Retinal pigment epithelial cell (primary cell): ENCODE data around the gene LRRC40.
"Not testable (repeated sequence)": the region's sequence is repeated elsewhere in the genome, so short reads cannot be mapped to it uniquely, and the experiment has no call there.

Experiments
- DNase-seq: peaks from one replicate; pipeline ENCODE4 v3.0.0-alpha.2; 2010; ENCODE audit warnings: low read depth
- H3K4me3 ChIP-seq: 2 replicates; pipeline ENCODE4 v1.5.1; 2011; ENCODE audit warnings: mild to moderate bottlenecking, low read length, control low read depth, moderate library complexity
- TF ChIP-seq, protein P1 (sequence below): conservative IDR thresholded peaks from 2 replicates; pipeline ENCODE4 v1.5.1; 2011; ENCODE audit warnings: low read depth, low read length, control low read depth, inconsistent platforms

LRRC40 gene

DNA sequence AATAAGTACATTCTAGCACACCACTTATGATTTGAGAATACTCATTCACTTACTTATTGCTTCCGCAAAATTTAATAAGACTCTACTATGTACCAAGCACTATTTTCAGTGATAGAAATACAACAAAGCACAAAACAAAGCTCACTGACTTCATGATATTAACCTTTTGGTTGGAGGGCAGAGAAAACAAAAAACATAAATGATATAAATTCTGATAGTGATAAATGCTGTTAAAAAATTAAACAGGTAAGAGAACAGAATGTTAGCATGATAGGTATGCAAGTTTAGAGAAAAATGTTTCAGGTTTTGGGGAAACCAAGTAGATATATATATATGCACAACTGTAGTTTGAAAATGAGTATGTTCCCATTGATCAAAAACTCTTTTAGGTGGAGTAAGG lies 1.2 kb downstream of the LRRC40 start:
- H3K4me3 ChIP-seq: peak overlapping the region; percentile 100
- TF ChIP-seq, protein P1, sequence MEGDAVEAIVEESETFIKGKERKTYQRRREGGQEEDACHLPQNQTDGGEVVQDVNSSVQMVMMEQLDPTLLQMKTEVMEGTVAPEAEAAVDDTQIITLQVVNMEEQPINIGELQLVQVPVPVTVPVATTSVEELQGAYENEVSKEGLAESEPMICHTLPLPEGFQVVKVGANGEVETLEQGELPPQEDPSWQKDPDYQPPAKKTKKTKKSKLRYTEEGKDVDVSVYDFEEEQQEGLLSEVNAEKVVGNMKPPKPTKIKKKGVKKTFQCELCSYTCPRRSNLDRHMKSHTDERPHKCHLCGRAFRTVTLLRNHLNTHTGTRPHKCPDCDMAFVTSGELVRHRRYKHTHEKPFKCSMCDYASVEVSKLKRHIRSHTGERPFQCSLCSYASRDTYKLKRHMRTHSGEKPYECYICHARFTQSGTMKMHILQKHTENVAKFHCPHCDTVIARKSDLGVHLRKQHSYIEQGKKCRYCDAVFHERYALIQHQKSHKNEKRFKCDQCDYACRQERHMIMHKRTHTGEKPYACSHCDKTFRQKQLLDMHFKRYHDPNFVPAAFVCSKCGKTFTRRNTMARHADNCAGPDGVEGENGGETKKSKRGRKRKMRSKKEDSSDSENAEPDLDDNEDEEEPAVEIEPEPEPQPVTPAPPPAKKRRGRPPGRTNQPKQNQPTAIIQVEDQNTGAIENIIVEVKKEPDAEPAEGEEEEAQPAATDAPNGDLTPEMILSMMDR: no peak
- DNase-seq: no peak

DNA sequence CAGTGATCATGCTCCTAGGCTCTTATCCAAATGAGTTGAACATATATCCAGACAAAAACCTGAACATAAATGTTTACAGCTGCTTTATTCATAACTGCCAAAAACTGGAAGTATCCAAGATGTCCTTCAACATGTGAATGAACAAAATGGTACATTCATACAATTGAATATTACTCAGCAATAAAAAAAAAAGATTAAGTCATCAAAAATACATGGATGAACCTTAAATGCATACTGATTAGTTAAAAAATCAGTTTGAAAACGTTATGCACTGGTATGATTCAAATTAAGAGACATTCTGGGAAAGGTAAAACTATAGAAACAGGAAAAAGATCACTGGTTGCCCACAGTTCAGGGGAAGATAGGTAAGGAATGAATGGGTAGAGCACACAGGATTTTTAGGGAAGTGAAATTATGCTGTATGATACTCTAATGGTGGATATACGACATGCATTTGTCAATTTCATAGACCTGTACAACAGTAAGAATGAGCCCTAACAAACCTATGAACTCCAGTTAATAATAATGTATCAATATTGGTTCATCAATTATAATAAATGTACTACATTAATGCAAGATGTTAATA lies 3.1 kb downstream of the LRRC40 start:
- no peak overlapping the region for H3K4me3 ChIP-seq
- DNase-seq: no peak
- TF ChIP-seq, protein P1: no peak

DNA sequence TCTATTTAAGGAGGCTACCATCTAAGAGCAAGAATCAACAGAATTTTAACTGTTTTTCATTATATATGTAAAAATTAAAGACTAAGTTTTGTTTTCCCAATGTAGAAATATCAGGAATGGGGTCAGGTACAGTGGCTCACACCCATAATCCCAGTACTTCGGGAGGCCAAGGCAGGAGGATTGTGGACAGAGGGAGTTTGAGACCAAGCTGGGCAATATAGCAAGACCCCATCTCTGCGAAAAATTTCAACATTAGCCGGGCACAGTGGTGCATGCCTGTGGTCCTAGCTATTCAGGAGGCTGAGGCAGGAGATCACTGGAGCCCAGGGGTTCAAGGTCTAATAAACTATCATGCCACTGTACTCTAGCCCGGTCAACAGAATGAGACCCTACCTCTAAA lies 5.3 kb downstream of the LRRC40 start:
- no peak for DNase-seq
- TF ChIP-seq, protein P1: no peak
- H3K4me3 ChIP-seq: no peak overlapping the region

- no peak for DNase-seq
- TF ChIP-seq, protein P1: no peak
Observed at GRCh38 chr1:70196333-70196732, 9.0 kb downstream of the LRRC40 start.

DNA sequence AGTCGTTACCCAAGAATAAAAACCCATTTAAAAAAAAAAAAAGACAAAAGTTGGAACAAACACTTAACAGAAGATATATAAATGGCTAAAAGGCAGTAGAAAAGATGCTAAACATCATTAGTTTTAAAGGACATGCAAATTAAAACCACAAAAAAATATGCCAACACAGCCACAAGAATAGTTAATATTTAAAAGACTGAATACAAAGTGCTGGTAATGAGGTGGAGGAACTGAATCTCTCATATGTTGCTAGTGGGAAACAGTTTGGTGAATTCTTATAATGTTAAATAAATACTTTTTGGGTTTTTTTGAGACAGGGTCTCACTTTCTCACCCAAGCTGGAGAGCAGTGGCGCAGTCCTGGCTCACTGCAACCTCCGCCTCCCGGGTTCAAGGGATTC lies 10.0 kb downstream of the LRRC40 start:
- no peak for DNase-seq
- TF ChIP-seq, protein P1: no peak
- H3K4me3 ChIP-seq: no peak overlapping the region

More at GRCh38 chr1:70196333-70196732, 9.0 kb downstream of the LRRC40 start:
- no peak overlapping the region for H3K4me3 ChIP-seq

DNA sequence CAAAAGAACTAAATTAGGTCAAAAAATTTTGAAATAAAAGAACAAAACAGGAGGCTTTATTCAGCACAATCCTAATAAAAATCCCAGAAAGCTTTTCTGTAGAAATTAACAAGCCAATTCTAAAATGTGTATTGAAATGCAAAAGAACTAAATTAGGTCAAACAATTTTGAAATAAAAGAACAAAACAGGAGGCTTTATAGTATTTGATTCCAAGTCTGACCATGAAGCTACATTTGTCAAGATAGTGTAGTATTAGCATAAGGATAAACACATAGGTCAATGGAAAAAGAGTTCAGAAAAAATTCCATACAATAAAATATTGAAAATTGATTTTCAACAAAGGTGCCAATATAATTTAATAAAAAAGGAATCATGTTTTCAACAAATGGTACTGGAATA lies 10.8 kb downstream of the LRRC40 start:
- no peak overlapping the region for H3K4me3 ChIP-seq
- no peak for DNase-seq
- TF ChIP-seq, protein P1: no peak

DNA sequence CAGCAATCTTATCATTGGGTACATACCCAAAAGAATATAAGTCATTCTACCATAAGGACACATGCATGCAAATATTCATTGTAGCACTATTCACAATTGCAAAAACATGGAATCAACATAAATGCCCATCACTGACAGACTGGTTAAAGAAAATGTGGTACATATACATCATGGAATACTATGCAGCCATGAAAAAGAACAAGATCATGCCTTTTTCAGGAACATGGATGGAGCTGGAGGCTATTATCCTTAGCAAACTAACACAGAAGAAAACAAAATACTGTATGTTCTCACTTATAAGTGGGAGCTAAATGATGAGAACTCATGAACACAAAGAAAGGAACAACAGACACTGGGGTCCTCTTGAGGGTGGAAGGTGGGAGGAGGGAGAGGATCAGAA lies 12.9 kb downstream of the LRRC40 start:
- not testable (repeated sequence) for H3K4me3 ChIP-seq

GRCh38 chr1:70190180-70190579 lies 15.2 kb downstream of the LRRC40 start:
- no peak overlapping the region for H3K4me3 ChIP-seq
- TF ChIP-seq, protein P1: no peak
- DNase-seq: no peak

More for the DNA sequence above, 12.9 kb downstream of the LRRC40 start:
- DNase-seq: not testable (repeated sequence)
